Osteoblast (primary cell): Measurements from ENCODE around the gene DOCK1. TPM values are rescaled to one million over a fixed set of nuclear protein-coding genes. Genes with fewer than 3 reads are reported as not detected.
"Not testable (repeated sequence)": the region's sequence is repeated elsewhere in the genome, so short reads cannot be mapped to it uniquely, and the experiment has no call there.

Experiments
- DNase-seq: peaks from one replicate; pipeline ENCODE4 v3.0.0; 2011; ENCODE audit warnings: low spot score, mixed read lengths; ENCODE audit not compliant: insufficient read length; ENCODE audit errors: missing footprints
- H2AFZ ChIP-seq: 2 replicates; pipeline ENCODE4 v1.6.0; 2011; ENCODE audit warnings: mild to moderate bottlenecking, low read length
- H3K27ac ChIP-seq: 2 replicates; pipeline ENCODE4 v1.5.1; 2011; ENCODE audit warnings: mild to moderate bottlenecking, low read depth, low read length, moderate library complexity
- H3K27me3 ChIP-seq: 2 replicates; pipeline ENCODE4 v1.6.0; 2012; ENCODE audit warnings: mild to moderate bottlenecking, control low read depth, inconsistent platforms, low read length, moderate library complexity; ENCODE audit not compliant: insufficient read depth
- H3K36me3 ChIP-seq: 2 replicates; pipeline ENCODE4 v1.5.1; 2011; ENCODE audit warnings: mild to moderate bottlenecking, low read length, control low read depth, moderate library complexity; ENCODE audit not compliant: insufficient read depth
- H3K4me1 ChIP-seq: 2 replicates; pipeline ENCODE4 v1.5.1; 2011; ENCODE audit warnings: mild to moderate bottlenecking, low read length, control low read depth, moderate library complexity; ENCODE audit not compliant: insufficient read depth
- H3K4me2 ChIP-seq: 2 replicates; pipeline ENCODE4 v1.6.0; 2011; ENCODE audit warnings: mild to moderate bottlenecking, low read length; ENCODE audit not compliant: insufficient read depth
- H3K4me3 ChIP-seq: fragments of 200-600 bp; sonication (generic); 3 replicates; pipeline ENCODE4 v1.5.1; 2012; ENCODE audit warnings: mild to moderate bottlenecking, low read length, inconsistent platforms; ENCODE audit not compliant: insufficient read depth
- H3K79me2 ChIP-seq: 2 replicates; pipeline ENCODE4 v1.6.0; 2012; ENCODE audit warnings: mild to moderate bottlenecking, low read length, control low read depth, inconsistent platforms; ENCODE audit not compliant: insufficient read depth
- H3K9me3 ChIP-seq: 2 replicates; pipeline ENCODE4 v1.5.1; 2011; ENCODE audit warnings: low read depth, low read length, control low read depth
- H4K20me1 ChIP-seq: 2 replicates; pipeline ENCODE4 v1.6.0; 2012; ENCODE audit warnings: mild to moderate bottlenecking, low read length, control low read depth; ENCODE audit not compliant: insufficient read depth
- CTCF ChIP-seq: IDR thresholded peaks from 2 replicates; pipeline ENCODE4 v1.5.1; 2011; ENCODE audit warnings: mild to moderate bottlenecking, low read depth, low read length, moderate library complexity; ENCODE audit errors: extremely low read depth
- total RNA-seq: library from RNA; depleted of rRNA; stranded (reverse); fragments of >200 nt; gene quantifications from 2 replicates; pipeline ENCODE4 v1.2.3, GENCODE V29; 2012

Gene DOCK1
- total RNA-seq, 1 donor = 80.3 TPM

GRCh38 chr10:126937026-126937425 is 31.8 kb downstream of the DOCK1 start:
- H2AFZ ChIP-seq = no peak overlapping the region
- no peak overlapping the region for H3K27ac ChIP-seq
- peaks cover 30% of the 10 kb centered on the region for H4K20me1 ChIP-seq

GRCh38 chr10:126938121-126938520 is 32.9 kb downstream of the DOCK1 start:
- DNase-seq = peak; percentile 6
- peaks cover 92% of the 10 kb centered on the region for H3K79me2 ChIP-seq
- not testable (repeated sequence) for H3K4me3 ChIP-seq, H3K27me3 ChIP-seq, H3K27ac ChIP-seq, H3K36me3 ChIP-seq, H2AFZ ChIP-seq, H3K4me1 ChIP-seq, H3K9me3 ChIP-seq, H3K4me2 ChIP-seq
- peaks cover 35% of the 10 kb centered on the region for H4K20me1 ChIP-seq

More at GRCh38 chr10:126937026-126937425, 31.8 kb downstream of the DOCK1 start:
- Histone ChIP-seq H3K9me3 (no peaks in the 10 kb centered on the region), H3K27me3 (no peaks in the 10 kb centered on the region), H3K79me2 (peaks cover 92% of the 10 kb centered on the region), H3K4me3 (no peak overlapping the region), H3K4me2 (no peak overlapping the region), H3K4me1 (peaks cover 8% of the 10 kb centered on the region), H3K36me3 (no peaks in the 10 kb centered on the region)
- TF ChIP-seq CTCF = no peak
- no peak for DNase-seq

GRCh38 chr10:126939706-126940105 is 34.5 kb downstream of the DOCK1 start:
- Histone ChIP-seq H2AFZ (no peak overlapping the region), H3K4me3 (no peak overlapping the region), H3K27me3 (no peaks in the 10 kb centered on the region), H3K4me1 (peaks cover 8% of the 10 kb centered on the region), H3K27ac (no peak overlapping the region), H4K20me1 (peaks cover 51% of the 10 kb centered on the region), H3K4me2 (no peak overlapping the region), H3K36me3 (no peaks in the 10 kb centered on the region), H3K79me2 (peaks cover 93% of the 10 kb centered on the region), H3K9me3 (no peaks in the 10 kb centered on the region)
- no peak for TF ChIP-seq CTCF
- no peak for DNase-seq

GRCh38 chr10:126940670-126941310 is 35.6 kb downstream of the DOCK1 start:
- no peak overlapping the region for H3K4me2 ChIP-seq
- H3K79me2 ChIP-seq = peaks cover 94% of the 10 kb centered on the region
- H3K36me3 ChIP-seq = no peaks in the 10 kb centered on the region
- peaks cover under 1% of the 10 kb centered on the region for H3K4me1 ChIP-seq
- peaks cover 51% of the 10 kb centered on the region for H4K20me1 ChIP-seq
- TF ChIP-seq CTCF = no peak
- H3K4me3 ChIP-seq = no peak overlapping the region
- H3K9me3 ChIP-seq = no peaks in the 10 kb centered on the region
- H2AFZ ChIP-seq = no peak overlapping the region
- DNase-seq = no peak
- no peak overlapping the region for H3K27ac ChIP-seq
- H3K27me3 ChIP-seq = no peaks in the 10 kb centered on the region
